Measurements from ENCODE around the gene TMEM132C.
A peak's percentile ranks its signal among the peaks of the same experiment; 100 is the strongest.

The TMEM132C gene

GRCh38 chr12:128290938-128291337 is 24.0 kb downstream of the TMEM132C start:
- DNase-seq = no peak

DNA sequence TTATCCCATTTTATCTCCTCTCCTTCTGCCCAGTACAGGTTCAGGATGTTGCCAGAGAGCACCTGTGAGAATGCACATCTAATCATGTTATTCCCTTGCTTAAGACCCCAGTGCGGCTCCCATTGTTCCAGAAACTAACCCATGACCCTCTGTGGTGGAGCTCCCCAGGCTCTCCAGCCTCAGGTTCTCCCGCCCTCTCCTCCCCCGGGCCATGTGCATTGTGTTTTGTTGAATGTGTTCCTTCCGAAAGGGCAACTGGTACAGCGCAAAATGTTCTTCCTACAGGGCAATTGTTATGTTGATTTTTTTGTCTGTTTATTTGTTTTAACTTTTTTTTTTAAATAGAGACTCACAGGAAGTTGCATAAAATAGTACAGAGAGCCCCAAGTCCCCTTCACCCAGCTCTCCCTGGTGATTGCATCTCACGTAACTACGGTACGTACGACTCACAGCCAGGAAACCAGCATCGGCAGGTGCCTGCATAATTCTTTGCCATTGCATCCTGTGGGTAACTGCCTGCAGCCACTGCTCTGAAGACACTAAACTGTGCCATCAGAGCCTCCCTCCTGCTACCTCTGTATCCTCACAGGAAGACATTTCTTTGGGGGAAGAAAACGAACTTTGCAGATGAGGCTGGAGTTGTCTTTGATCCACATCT is 31.2 kb downstream of the TMEM132C start:
- no peak for DNase-seq

GRCh38 chr12:128305336-128305892 is 38.4 kb downstream of the TMEM132C start:
- DNase-seq = no peak

GRCh38 chr12:128307791-128308190 is 40.8 kb downstream of the TMEM132C start:
- no peak for DNase-seq

GRCh38 chr12:128312661-128313060 is 45.7 kb downstream of the TMEM132C start:
- no peak for DNase-seq

- DNase-seq = no peak
Measured at GRCh38 chr12:128313931-128314330, 47.0 kb downstream of the TMEM132C start.

GRCh38 chr12:128314611-128315010 is 47.6 kb downstream of the TMEM132C start:
- no peak for DNase-seq

GRCh38 chr12:128316078-128316477 is 49.1 kb downstream of the TMEM132C start:
- DNase-seq = no peak

- no peak for DNase-seq
Measured at GRCh38 chr12:128316973-128317526, 50.1 kb downstream of the TMEM132C start.

DNA sequence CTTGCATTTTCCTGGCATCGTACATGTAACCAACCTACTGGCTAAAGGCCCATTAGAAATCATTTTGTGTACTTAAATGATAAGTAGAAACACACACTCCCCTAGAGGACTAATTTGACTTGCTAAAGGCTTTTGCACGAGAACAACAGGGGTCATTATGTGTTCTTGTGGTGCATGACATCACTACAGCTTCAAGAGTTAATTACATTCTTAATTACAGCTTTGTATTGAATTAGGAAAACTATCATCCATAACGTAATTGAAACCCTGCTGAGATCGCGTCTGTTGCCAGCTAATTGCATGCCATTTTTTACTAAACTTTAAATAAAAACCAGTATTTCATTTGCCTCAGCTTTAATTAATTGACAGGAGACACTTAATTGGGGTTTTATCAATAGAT is 51.4 kb downstream of the TMEM132C start:
- peak; percentile 34 for DNase-seq

- no peak for DNase-seq
Measured at GRCh38 chr12:128318946-128319345, 52.0 kb downstream of the TMEM132C start.

- DNase-seq = no peak
Measured at GRCh38 chr12:128322341-128322740, 55.4 kb downstream of the TMEM132C start.

- no peak for DNase-seq
Measured at GRCh38 chr12:128323145-128323920, 56.4 kb downstream of the TMEM132C start.

DNA sequence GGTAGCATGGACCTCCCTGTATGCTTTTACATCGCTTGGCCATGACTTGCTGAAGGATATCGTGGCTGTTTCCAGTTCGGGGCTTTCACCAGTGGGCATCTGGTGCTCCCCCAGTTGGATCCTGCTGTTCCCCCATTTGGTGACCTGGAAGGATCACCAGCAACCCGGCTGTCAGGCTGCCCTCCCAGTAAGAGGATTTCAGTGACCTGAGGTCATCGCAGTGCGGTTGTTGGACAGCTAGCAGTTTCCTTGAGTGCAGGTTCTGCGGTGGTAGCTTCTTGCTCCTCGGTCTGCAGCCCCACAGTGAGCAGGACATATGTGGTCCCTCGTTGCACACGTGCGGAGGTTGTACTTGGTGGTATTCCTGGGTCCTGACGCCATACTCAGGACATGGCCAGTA is 58.7 kb downstream of the TMEM132C start:
- DNase-seq = no peak

DNA sequence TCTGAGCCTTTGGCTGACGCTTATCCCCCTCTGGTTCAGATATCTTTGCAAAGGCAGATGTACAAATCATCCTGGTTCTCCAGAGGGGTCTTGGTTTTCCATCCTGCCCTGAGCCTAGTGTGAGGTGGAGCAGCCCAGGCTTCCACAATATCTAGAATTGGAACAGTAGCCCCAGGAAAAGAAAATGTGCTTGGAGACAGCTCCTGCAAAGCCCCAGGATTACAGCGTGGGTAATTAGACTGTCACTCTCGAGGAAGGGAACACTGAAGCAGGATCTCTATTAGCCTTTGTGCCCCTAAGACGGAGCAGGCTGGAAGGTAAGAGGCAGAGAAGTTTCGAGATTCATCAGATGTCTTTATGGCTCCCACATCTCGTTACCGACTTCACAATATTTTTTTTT is 59.4 kb downstream of the TMEM132C start:
- no peak for DNase-seq

- no peak for DNase-seq
Measured at GRCh38 chr12:128328961-128329360, 62.0 kb downstream of the TMEM132C start.

DNA sequence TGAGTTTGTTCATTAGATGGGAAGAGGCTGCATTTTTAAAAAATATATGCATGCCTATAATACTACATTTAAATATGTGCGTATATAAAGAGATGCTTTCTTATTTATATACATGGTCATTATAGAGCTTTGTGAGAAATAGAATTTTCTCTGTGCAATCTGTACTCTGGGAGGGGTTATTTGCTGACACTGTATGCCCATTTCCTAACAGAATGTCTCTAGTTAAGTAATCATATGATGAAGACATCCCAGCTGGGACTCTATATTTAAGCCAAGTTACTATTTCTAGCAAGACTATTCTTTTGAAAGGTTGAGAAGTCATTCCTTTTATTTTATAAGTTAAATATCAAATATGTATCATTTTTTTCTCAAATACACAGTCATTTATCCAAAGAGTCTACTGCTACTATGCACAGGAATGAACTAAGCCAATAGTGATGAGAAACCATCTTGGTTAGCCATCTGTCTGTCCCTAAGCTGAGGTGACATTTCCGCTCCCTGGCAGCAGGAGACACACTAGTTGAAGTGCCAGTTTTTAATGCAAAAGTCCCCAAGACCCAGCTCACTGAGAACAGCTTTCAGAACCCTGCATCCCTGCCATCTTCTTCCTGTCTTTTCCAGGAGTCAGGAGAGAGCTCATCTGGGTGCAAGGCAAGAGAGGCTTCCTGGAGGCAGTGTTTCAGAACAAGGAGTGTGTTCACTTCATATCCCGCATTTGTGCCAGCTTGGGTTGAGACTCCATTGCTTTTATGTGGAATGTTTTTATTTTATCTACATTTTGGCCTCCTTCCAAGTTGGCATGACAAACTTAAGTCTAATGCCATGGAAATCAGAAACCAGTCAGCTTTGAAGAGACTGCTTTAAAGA is 69.5 kb downstream of the TMEM132C start:
- DNase-seq = no peak

DNA sequence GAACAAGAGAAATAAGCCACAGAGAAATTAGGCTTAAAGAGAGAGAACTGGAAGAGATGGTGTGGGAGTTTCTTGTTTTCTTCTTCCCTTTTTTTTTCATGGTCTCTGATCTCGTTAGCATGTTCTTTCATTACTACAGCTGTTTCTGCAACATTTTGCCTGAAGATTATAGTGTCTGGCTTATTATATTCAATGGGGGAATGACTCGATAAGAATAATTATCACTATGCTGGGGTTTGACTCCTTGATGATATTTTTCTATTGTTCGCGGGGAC is 70.0 kb downstream of the TMEM132C start:
- DNase-seq = no peak

- no peak for DNase-seq
Measured at GRCh38 chr12:128337431-128338170, 70.6 kb downstream of the TMEM132C start.

- DNase-seq = peak; percentile 69
Measured at GRCh38 chr12:128338386-128339125, 71.6 kb downstream of the TMEM132C start.

DNA sequence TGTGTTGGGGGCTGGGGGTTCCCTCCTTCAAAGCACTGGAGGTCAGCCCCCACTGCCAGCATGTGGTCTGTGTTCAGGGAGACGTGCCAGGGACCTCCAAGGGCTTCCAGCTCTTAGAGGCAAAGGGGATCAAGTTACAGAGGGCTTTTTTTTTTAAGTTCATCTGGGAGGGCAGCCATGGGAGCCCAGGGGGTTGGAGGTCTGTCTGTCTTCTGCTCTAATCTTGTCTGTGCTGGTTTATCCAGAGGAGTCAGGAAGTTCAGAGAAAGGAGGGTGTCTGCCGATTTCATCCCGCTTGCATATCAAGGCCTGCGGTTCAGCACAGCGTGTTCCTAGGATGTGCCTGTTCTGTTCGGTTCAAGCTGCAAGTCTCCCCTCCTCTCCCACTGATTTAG is 72.2 kb downstream of the TMEM132C start:
- DNase-seq = no peak

DNA sequence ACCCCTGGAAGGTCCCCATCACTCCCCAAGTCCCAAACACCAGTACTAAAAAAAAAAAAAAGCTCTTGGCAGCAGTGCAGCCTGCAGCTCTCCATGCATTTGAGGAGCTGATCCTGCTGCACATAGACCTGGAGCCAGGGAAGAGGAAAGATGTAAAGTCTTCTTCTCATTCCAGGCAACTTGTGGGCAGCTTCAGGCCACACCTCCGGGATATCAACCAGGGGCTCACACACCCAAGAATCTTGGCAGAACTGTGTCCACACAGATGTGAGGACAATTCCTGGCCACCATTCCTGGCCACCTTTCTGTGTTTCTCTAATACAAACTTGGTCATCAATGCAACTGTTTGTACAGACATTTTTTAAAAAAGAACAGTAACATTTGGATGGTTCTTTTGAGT is 72.7 kb downstream of the TMEM132C start:
- no peak for DNase-seq

Data from NCI-H524 treated with DMSO at 0.1 percent for 48 hours (cell line).